CD4-positive, alpha-beta T cell treated with Interleukin-6 for 4 hours (primary cell): Measurements from ENCODE around the gene SLC49A3.
"Not testable (repeated sequence)": the region's sequence is repeated elsewhere in the genome, so short reads cannot be mapped to it uniquely, and the experiment has no call there.

Experiments used
- DNase-seq: peaks from one replicate; pipeline ENCODE4 v3.0.0-alpha.2; 2020; ENCODE audit warnings: mixed read lengths

The SLC49A3 gene

DNA sequence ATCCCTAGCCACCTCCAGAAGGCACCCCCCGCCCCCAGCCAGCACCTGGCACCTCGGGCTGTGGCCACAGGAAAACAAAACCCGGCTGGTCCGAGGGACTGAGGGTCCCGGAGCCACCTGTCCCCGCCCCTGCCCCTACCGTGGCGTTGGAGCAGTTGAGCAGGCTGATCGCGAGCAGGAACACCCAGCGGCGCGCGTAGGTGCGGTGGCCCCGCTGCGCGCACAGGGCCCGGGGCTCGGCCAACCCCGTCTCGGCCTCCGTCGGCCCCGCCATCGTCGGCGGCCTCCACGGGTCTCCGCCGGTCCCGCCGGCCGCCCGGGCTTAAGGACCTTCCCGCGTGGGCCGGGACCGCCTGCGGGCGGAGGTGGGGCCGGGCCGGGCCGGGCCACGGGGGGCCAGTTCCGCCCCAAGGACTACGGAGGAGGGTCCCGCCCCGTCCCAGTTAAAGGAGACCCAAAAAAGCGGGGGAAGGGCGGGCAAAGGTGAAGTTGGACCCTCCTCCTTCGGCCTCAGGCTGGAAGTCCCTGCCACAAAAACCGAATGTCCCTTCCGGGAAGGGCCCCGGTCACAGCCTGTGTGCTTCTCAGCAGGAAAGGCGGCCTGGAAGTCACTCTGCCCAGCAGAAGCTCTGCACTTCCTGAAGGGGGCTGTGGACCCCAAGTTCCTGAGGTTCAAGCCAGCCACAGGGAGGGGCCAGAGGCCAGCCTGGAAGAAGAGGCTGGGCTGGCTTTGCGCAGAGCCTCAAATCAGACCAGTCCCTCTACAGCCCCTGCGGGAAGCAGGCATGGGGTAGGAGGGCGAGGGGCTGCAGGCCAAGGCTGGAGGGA is at the start of gene SLC49A3:
Gene SLC49A3 (minus strand): TSS at position 298 of the 828 bp plus-strand sequence. CDS start 24 bp downstream, at position 274.
- no peak for DNase-seq

DNA sequence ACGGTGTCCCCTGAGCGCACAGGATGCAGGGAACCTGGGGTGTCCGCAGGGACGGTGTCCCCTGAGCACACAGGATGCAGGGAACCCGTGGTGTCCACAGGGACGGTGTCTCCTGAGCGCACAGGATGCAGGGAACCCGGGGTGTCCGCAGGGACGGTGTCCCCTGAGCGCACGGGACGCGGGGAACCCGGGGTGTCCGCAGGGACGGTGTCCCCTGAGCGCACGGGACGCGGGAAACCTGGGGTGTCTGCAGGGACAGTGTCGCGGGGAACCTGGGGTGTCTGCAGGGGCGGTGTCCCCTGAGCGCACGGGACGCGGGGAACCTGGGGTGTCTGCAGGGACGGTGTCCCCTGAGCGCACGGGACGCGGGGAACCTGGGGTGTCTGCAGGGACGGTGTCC is 47.6 kb upstream of the SLC49A3 start:
- not testable (repeated sequence) for DNase-seq

DNA sequence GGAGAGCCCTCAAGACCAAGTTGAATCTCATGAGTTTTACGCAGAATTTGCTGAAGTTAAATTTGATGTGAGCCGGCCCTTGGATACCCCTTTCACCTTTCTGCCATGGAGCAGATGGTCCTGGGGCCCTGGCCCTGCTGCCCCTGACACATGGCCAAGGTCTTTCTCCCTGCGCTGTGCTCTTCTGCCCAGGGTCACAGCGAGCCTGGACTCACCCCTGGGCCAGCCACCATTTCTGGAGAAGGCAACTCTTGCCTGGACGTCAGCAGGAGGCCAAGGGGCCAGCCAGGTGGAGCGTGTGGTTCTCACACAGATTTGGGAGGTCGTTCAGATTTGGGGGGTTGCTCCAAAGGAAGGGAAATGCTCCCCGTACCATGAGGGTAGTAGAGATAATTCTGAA is 46.6 kb upstream of the SLC49A3 start:
- no peak for DNase-seq

DNA sequence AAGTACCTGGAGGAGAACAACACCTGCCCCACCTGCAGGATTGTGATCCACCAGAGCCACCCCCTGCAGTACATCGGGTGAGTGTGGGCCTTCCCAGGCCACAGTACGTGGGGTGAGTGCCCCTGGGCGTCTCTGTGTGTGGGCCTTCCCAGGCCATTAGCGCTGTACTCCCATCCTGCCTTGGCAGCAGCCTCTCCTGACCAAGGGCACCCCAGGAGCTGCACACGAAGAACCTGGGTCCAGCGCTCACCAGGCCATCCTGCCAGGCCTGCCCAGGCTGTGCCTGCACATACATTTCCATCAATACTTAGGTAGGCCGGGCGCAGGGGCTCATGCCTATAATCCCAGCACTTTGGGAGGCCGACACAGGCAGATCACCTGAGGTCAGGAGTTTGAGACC is 46.0 kb upstream of the SLC49A3 start:
- no peak for DNase-seq

DNA sequence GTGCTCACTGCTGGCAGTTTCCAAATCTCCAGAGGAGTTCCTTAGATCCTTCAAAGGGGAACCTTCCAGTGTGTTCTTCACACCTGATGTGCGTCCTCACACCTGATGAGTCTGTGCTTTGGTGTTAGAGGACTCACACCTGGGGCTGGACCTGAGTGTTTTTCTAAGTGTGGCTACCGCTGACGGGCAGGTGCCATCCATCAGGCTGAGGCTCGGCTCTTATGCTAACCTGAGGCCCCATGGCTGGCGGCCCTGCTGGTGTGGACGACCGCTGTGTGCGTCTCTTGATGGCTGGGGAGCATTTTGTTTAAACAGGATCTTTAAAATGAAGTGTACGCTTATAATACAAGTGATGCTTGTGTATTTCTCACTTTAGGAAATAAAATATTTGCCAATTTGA is 45.1 kb upstream of the SLC49A3 start:
- DNase-seq = no peak

DNA sequence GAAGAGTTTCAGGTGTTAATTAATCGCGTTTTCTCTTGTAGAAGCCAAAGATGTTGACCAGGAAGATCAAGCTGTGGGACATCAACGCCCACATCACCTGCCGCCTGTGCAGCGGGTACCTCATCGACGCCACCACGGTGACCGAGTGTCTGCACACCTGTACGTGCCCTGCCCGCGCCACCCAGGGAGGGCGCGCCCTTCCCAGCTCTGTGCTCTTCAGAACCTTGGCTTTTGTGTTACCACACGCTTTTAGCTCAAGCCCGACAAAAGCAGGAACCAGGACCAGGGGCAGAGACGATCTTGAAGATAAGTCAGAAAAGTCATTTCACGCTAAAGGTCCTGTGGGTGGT is 44.7 kb upstream of the SLC49A3 start:
- DNase-seq = no peak

DNA sequence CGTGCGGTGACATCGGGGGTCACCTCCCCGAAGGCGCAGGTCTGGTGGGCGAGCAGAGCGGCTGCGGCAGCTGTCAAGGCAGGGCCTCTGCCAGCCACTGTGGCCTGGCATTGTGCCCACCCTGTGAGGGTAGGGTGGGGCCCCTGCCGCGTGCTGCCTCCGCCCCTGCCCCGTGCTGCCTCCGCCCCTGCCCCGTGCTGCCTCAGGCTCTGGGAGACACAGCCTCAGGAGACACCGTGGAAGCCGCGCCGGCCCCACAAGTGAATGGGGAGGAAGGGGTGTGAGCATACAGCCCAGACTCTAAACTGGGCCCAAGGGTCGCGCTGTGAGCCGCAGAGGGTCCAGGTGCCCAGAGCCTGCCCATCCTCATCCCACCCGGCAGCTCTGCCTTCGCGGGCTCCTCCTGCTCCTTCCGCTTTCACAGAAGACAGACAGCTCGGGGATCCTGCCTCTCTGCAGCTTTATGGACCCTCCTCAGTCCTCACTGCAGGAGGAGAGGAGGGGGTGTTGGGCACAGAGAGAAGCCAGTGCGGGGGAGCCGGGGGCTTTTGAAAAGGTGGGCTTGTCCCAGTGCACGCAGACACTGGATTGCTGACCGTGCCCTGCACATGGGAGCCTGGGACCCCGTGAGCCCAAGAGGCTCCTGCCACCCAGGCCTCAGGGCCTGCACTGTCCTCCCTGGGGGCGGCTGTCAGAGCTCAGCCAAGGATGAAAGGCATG is 44.1 kb upstream of the SLC49A3 start:
- no peak for DNase-seq

DNA sequence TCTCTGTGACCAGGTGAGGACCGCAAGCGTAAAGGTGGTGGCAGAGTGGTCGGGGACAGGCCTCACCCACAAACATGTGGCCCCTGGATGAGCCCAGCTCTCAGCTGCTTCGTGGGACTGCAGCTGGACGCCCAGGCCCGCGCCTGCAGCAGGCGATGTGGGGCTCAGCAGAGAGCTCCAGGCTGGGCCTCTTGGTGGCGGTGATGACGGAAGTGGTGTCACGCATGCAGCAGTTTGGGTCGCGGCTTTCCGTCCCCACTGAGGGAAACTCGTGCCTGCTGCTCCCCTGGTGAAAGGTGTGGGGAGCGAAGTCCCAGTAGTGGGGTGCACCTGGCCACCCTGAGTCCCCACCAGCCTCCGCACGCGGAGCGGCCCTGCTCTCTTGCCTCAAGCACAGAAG is 43.5 kb upstream of the SLC49A3 start:
- no peak for DNase-seq

DNA sequence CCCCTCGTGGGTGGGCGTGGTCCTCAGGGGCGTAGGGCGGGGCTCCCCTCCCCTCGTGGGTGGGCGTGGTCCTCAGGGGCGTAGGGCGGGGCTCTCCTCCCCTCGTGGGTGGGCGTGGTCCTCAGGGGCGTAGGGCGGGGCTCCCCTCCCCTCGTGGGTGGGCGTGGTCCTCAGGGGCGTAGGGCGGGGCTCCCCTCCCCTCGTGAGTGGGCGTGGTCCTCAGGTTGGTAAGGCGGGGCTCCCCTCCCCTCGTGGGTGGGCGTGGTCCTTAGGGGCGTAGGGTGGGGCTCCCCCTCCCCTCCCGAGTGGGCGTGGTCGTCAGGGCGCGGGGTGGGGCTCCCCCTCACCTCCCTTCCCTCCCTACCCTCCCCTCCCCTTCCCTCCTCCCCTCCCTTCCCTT is 43.0 kb upstream of the SLC49A3 start:
- DNase-seq = not testable (repeated sequence)

DNA sequence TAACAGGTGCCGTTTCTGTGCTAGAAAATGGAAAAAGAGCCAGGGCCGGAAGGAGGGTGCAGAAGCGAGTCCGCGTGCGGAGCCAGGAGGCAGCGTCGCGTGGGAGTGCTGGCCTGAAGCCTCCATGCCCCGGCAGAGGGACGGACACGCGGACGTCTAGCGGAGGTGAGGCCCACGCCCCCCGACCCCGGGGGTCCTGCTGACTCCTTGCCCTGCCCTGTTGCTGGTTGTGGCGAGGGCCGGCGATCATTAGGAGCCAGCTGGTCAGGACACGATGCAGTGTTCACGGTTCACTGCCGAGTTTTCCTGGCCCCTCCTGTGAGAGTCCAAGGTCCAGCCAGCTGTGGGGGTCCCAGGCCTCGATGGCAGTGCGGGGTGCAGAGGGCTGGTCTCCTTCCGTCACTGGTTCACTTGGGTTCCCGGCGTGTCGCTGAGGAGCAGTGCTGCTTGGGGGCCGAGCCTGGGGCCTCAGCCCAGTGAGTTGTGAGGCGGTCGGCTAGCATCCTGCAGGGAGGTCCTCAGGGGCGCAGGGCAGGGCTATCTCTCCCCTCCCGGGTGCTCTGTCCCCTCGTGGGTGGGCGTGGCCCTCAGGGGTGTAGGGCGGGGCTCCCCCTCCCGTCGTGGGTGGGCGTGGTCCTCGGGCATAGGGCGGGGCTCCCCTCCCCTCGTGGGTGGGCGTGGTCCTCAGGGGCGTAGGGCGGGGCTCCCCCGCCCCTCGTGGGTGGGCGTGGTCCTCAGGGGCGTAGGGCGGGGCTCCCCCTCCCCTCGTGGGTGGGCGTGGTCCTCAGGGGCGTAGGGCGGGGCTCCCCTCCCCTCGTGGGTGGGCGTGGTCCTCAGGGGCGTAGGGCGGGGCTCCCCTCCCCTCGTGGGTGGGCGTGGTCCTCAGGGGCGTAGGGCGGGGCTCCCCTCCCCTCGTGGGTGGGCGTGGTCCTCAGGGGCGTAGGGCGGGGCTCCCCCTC is 42.3 kb upstream of the SLC49A3 start:
- DNase-seq = not testable (repeated sequence)

DNA sequence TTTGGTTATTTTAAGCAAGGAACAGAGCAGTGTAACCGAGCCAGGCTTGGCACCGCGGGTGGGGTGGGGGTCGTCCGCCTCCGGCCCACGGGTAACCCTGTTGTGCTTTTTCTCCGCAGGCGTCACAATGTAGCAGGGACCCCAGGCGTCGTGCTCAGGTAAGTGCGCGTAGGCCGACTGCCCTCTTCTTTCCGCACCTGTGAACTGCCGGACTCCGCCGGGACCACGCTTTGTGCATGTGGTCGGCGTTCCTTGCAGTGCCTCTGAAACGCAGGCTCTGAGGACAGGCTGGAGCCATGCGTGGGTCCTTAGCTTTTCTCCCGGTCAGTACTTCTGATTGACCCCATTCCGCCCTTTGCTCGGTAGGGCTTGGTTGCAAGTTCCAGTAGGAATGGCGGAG is 41.6 kb upstream of the SLC49A3 start:
- no peak for DNase-seq

DNA sequence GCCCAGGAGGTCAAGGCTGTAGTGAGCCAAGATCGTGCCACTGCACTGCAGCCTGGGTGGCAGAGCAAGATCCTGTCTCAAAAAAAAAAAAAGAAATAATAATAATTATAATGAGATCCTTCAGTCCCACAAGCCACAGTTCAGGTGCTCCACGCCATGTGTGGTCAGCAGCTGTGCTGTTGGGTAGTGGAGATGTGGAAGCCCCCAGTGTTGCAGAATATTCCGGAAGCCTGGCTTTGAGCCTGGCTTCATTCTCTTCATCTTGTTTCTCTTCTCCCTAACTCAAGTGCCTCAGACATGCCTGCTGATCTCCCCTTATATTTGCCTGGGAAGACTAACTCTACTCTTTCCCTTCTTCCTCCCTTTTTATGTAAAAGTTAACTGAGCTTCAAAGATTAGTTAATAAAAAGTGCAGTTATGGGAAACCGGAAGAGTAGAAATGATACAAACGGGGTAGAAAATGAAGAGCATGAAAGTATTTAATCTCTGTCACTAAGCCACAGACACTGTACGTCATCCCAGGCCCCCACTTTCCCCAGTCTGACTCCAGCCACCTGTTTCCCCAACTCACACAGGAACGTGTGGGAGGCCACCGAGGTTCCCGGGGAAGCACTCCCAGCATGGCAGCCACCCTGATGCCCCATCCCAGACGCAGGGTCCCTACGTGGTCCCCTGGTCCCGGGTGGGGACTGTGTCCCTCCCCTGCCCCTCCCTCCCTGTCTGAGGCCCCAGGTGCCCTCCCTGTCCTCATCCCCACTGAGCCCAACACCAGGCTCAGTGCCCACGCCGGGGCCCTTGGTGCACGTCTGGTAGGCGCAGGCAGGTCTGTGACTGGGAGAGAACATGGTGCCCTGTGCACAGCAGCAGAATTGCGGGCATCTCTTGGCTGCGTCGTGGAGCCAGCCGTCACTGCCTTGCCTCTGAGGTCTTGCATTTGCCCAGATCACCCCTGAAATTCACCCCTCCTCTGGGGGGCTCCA is 40.7 kb upstream of the SLC49A3 start:
- no peak for DNase-seq

DNA sequence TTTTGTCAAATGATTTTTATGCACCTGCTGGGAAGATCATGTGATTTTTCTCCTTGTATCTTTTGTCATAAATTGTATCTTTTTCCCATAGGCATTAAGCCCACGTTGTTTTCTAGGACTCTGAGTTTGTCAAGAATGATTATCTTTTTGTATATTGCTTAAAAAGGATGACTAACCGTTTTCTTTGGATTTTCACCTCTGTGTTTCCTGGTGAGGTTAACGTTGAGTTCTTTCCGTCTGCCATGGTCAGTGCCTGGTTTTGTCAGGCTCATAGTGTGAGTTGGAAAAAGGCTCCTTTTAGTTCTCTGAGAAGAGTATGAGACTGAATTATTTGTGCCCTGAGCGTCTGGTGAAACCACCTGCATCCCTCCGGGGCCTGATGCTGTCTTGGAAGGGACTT is 38.6 kb upstream of the SLC49A3 start:
- DNase-seq = no peak

DNA sequence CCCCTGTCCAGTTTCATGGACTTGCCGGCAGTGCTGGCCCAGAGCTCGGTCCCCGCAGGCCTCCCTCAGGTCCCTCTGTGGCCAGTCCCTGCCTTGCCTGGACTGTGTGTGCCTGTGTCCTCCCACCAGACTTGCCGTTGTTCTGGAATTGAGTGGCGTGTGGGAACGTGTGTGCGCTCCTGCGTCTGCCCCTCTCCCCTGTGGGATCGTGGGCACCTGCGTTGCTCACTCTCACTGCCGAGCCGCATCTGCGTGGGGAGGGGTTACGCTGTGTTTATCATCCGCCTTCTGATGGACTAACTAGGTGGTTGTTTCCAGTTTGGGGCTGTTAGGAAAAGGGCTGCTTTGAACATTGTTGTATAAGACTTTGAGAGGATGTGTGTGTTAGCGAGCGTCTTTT is 37.9 kb upstream of the SLC49A3 start:
- DNase-seq = no peak

DNA sequence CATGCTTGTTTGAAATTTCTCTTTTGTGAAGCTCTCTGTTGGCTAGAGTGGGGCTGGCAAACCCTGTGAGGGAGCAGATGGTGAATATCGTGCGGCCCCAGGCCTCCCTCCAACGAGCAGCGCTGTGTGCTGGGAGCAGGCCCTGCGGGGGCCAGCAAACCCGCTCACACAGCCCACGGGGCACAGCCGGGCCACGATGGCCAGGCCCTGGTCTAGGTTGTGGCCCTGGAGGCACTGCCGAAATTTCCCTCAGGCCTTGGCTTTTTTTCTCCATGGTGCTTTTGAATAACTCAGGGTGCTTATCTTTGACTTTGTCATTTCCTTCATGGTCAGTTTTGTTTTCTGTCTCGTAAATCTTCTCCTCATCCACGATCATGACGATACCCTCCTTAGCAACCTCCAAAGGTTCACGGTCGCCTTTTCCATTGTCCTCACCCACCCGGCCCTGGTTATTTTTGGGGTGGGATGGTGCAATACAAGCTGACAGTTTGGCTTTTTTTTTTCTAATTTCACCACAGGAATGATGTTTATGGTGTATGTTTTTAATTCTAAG is 37.4 kb upstream of the SLC49A3 start:
- no peak for DNase-seq

DNA sequence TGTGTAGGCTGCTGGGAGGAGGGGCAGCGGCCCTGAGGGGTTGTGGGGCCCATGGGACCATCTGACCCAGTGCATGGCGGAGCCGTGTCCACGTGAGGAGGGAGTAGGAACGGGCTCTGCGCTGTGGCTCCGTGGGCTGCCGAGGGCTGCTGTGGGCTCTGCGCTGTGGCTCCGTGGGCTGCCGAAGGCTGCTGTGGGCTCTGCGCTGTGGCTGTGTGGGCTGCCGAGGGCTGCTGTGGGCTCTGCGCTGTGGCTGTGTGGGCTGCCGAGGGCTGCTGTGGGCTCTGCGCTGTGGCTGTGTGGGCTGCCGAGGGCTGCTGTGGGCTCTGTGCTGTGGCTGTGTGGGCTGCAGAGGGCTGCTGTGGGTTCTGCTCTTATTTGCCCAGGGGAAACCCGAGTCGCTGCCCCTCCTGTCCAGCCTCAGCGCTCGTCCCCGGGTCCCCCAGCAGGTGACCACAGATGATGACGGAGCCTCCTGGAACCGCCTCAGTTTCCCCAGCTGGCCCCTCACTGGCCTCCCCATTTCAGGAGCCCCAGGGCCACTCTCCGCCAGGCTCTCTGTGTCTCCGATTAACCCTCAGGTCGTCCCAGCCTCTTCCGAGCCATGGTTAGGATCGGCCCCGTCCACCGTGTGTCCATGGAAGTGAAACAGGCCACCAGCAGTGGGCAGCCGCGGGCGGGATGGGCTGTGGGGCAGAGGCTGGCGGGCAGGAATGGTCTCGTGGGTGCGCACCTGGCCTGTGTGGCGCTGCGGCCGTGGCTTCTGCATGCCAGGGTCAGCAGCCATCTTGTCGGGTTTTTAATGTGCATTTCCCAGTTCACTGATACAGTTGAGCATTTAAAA is 36.7 kb upstream of the SLC49A3 start:
- no peak for DNase-seq

DNA sequence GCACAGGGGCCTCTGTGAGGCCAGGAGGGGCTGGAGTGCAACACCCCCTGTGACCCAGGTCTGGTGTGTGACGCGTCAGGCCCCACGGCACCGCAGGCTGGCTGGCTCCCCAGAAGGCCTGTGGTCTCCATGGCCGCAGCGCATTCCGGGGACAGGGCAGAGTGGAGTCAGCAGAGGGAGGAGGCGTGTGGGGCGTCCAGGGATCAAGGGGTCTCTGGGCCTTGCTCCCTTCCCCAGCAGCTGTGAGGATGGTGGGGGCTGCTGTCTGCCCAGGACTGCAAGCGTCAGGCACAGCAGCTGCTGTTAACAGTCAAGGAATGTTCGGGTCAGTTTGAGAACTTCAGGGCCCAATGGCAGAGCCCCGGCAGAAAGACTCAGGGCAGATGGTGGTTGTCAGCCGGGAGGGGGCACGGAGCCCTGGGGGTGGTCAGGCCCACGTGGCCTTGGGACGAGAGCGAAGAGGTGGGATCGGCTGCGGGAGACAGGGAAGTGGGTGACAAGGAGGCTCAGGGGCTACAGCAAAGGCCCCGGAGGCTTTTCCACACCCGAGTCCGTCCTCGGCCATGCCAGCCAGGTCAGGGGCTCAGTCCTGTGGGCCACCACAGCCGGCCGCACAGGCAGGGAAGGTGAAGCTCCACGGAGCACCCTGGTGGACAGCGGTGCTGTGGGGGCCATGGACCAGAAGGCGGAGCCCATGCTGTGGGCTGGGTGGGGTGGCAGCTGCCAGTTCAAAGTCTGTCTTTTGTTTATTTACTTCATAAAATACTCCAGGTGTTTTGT is 35.0 kb upstream of the SLC49A3 start:
- no peak for DNase-seq

DNA sequence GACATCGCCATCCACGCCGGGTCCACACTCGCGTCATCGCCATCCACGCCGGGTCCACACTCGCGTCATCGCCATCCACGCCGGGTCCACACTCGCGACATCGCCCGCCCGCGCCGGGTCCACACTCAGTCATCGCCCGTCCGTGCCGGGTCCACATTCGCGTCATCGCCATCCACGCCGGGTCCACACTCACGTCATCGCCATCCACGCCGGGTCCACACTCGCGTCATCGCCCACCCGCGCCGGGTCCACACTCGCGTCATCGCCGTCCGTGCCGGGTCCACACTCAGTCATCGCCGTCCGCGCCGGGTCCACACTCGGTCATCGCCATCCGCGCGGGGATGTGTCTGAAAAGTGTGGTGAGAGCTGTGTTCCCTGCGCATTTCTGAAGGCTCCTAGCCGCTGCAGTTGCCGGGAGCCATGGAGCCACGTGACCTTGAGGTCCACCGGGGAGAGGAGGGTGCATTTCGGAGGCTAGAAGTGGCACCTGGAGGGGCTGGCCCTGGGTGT is 34.0 kb upstream of the SLC49A3 start:
- no peak for DNase-seq

DNA sequence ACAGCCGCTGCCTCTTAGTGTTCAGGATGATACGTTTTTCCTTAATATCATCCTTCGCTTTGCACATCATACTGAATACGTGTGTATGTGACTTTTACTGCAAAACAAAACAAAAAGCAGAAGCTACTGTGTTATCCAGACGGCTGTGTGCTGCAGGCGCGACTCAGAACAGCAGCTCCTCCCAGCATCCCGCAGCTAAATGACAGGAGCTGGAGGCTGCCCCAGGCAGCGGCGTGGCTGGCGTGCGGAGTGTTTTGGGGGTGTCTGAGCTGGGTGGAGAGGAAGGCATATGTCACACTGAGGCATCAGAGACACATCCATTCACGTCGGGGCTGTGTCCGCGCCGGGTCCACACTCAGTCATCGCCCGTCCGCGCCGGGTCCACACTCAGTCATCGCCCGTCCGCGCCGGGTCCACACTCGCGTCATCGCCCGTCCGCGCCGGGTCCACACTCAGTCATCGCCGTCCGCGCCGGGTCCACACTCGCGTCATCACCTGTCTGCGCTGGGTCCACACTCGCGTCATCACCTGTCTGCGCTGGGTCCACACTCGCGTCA is 33.3 kb upstream of the SLC49A3 start:
- no peak for DNase-seq
